Panc1 (cell line): ENCODE results near the gene FBXO3. TPM values are rescaled to one million over a fixed set of nuclear protein-coding genes. Genes with fewer than 3 reads are reported as not detected.

Experiments
- ATAC-seq: fragments of 200-7000 bp; cut with Tn5 transposase; 2 replicates; pipeline ENCODE4 v1.9.1; 2020; ENCODE audit warnings: mild to moderate bottlenecking, moderate library complexity
- BruUV-seq: library from RNA; stranded (reverse); fragments of 400-500 nt; replicated peaks from 2 replicates; lab custom pipeline; 2021; lab: Mats Ljungman, UMichigan
- CTCF ChIA-PET: fragments of 300-600 bp; sonication (Branson Sonifier 250); formaldehyde crosslinking; loops from one replicate; lab custom pipeline; 2022; ENCODE audit warnings: antibody characterized with exemption; lab: Charles Lee
- POLR2A ChIA-PET: fragments of 300-600 bp; sonication (Branson Sonifier 250); formaldehyde crosslinking; loops from one replicate; lab custom pipeline; 2022; ENCODE audit warnings: antibody characterized with exemption; lab: Charles Lee
- DNase-seq: peaks from one replicate; pipeline ENCODE4 v3.0.0-alpha.2; 2010; ENCODE audit warnings: low read depth, low spot score
- H3K27ac ChIP-seq: 2 replicates; pipeline ENCODE4 v1.5.1; 2011; ENCODE audit warnings: mild to moderate bottlenecking, low read length, inconsistent platforms
- H3K27me3 ChIP-seq: fragments of 200-500 bp; sonication (Bioruptor generic); 2 replicates; pipeline ENCODE4 v1.6.0; 2014; ENCODE audit warnings: low read length, inconsistent platforms; ENCODE audit not compliant: control insufficient read depth, insufficient read depth
- H3K36me3 ChIP-seq: fragments of 200-500 bp; sonication (Bioruptor generic); 2 replicates; pipeline ENCODE4 v1.5.1; 2014; ENCODE audit warnings: inconsistent platforms, mild to moderate bottlenecking, low read length, moderate library complexity; ENCODE audit not compliant: control insufficient read depth, insufficient read depth
- H3K4me1 ChIP-seq: 2 replicates; pipeline ENCODE4 v1.5.1; 2011; ENCODE audit warnings: inconsistent platforms, mild to moderate bottlenecking, low read length, moderate library complexity; ENCODE audit not compliant: control insufficient read depth, insufficient read depth
- H3K4me3 ChIP-seq, 2 experiments: 2 replicates each; pipeline ENCODE4 v1.5.1; 2011 to 2012; ENCODE audit warnings: low read depth in 2 of 2, low read length in 2 of 2, mild to moderate bottlenecking in 2 of 2, inconsistent platforms in 1 of 2, moderate library complexity in 1 of 2
- H3K9me3 ChIP-seq: fragments of 200-500 bp; sonication (Bioruptor generic); 2 replicates; pipeline ENCODE4 v1.5.1; 2014; ENCODE audit warnings: low read depth, mild to moderate bottlenecking, inconsistent platforms, low read length, moderate library complexity; ENCODE audit not compliant: control insufficient read depth, insufficient read depth
- CTCF ChIP-seq: fragments of 450-650 bp; IDR thresholded peaks from 2 replicates; pipeline ENCODE4 v1.5.1; 2017; ENCODE audit warnings: mild to moderate bottlenecking
- POLR2AphosphoS5 ChIP-seq: IDR thresholded peaks from 2 replicates; pipeline ENCODE4 v1.6.1; 2012; ENCODE audit warnings: mild to moderate bottlenecking, low read depth, low read length, moderate library complexity
- REST ChIP-seq, 2 experiments: IDR thresholded peaks; 2 replicates each; pipeline ENCODE4 v1.6.1; 2011 to 2012; ENCODE audit warnings: low read depth in 2 of 2, control low read depth in 1 of 2, low read length in 1 of 2, mild to moderate bottlenecking in 1 of 2, moderate library complexity in 1 of 2; ENCODE audit not compliant: insufficient read depth in 1 of 2
- SIN3A ChIP-seq: IDR thresholded peaks from 2 replicates; pipeline ENCODE4 v1.6.1; 2012; ENCODE audit warnings: low read depth, mild to moderate bottlenecking, low read length, moderate library complexity, borderline replicate concordance; ENCODE audit not compliant: insufficient read depth
- TCF7L2 ChIP-seq: IDR thresholded peaks from 2 replicates; pipeline ENCODE4 v1.6.1; 2011; ENCODE audit warnings: mild to moderate bottlenecking, low read depth, low read length, inconsistent platforms
- in situ Hi-C: cut with HindIII; loops from 2 replicates; pipeline ENCODE4 v1.10.0; 2016; ENCODE audit warnings: low sequenced_read_pairs, low pct_unique_long_range_greater_than_20kb
- intact Hi-C: fragments of 100-400 bp; cut with micrococcal nuclease; formaldehyde crosslinking; loops from one replicate; pipeline ENCODE4 v1.10.0; 2022; ENCODE audit not compliant: unreplicated experiment
- total RNA-seq: library from RNA; stranded (reverse); gene quantifications from one replicate; pipeline ENCODE4 v1.2.1, GENCODE V29; 2021; ENCODE audit not compliant: unreplicated experiment

The FBXO3 gene
- total RNA-seq, 1 experiment from 2014 or later: 22.3 TPM

GRCh38 chr11:33724644-33725035 lies 49.7 kb downstream of the FBXO3 start:
- no TSS peak for BruUV-seq
- intact Hi-C loops (no loop called here), in situ Hi-C loops (no loop called here)
- DNase-seq: no peak
- peak overlapping the region; percentile 60 for H3K27ac ChIP-seq
- no peaks in the 10 kb centered on the region for H3K27me3 ChIP-seq
- H3K9me3 ChIP-seq: no peaks in the 10 kb centered on the region
- CTCF ChIA-PET: no interaction called here
- POLR2A ChIA-PET: interaction anchor here (1.0 to 1.9 kb wide), 2 partner anchors 9 to 12 kb away, joined by 7 to 12 read pairs; partner anchors contain the start of gene CD59
- H3K36me3 ChIP-seq: peaks cover 6% of the 10 kb centered on the region; the same call in 1 of the 2 replicates
- TF ChIP-seq TCF7L2 (no peak), REST (IDR thresholded peaks at IDR 0.05; ENCODE audit: insufficient read depth in 1 of 2, low read depth in 2 of 2, low read length in 1 of 2) (no peak), POLR2AphosphoS5 (no peak), SIN3A (no peak), CTCF (no peak)
- H3K4me1 ChIP-seq: peaks cover 50% of the 10 kb centered on the region
- no peak overlapping the region for H3K4me3 ChIP-seq
- ATAC-seq: peak; percentile 22

GRCh38 chr11:33723238-33723881 lies 51.0 kb downstream of the FBXO3 start:
- in situ Hi-C loops: no loop called here
- ChIA-PET CTCF (interaction anchor here (0.9 kb wide), 1 partner anchor 19 kb away, joined by 3 read pairs; no protein-coding TSS in a partner anchor), POLR2A (interaction anchor here (0.6 to 1.9 kb wide), 3 partner anchors 11 to 333 kb away, joined by 3 to 12 read pairs (median 7); partner anchors contain the start of gene CD59)
- TF ChIP-seq POLR2AphosphoS5 (no peak), REST (IDR thresholded peaks at IDR 0.05; ENCODE audit: insufficient read depth in 1 of 2, low read depth in 2 of 2, low read length in 1 of 2) (no peak), TCF7L2 (no peak), SIN3A (no peak), CTCF (no peak)
- Histone ChIP-seq H3K27ac (peak overlapping the region; percentile 60), H3K4me3 (peak overlapping the region in 1 of 2 experiments; percentile 5; a peak in 2 of 4 replicates), H3K36me3 (peaks cover 9% of the 10 kb centered on the region; the same call in 1 of the 2 replicates), H3K4me1 (peaks cover 50% of the 10 kb centered on the region), H3K9me3 (no peaks in the 10 kb centered on the region), H3K27me3 (no peaks in the 10 kb centered on the region)
- no peak for DNase-seq
- peak; percentile 49 for ATAC-seq
- intact Hi-C loops: no loop called here
- no TSS peak for BruUV-seq
